ENCODE measurements around the gene HPSE2. TPM values are rescaled to one million over a fixed set of nuclear protein-coding genes. Genes with fewer than 3 reads are reported as not detected.

HPSE2 gene
- total RNA-seq, 1 experiment from 2014 or later = 0.05 TPM

DNA sequence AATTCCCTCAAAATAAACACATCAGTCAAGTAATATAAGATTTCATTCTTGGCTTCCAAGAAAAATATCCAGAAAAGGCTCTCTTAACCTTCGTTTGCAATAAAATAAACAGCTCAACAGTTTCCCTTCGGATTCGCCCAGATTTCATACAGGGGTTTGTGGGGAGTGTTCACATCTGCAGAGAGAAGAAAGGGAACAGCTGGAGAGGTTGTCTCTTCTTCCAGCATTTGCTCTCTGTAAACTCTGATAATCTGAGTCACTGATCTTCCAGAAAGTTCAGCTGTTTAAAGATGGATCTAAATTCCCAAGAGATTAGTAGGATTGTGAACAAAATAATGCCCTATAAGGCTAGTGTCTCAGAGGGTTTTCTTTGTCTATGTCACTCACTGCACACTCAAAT lies 277.9 kb downstream of the HPSE2 start:
- Histone ChIP-seq H4K20me1 (ENCODE audit: insufficient read depth) (no peaks in the 10 kb centered on the region), H3K9me3 (ENCODE audit: control insufficient read depth in 1 of 2, insufficient read depth in 1 of 2, low read depth in 1 of 2, low read length in 2 of 2) (no peaks in the 10 kb centered on the region), H3K27ac (ENCODE audit: low read depth, low read length) (no peak overlapping the region), H3K27me3 (ENCODE audit: insufficient read depth, low read length) (no peaks in the 10 kb centered on the region; the same call in 1 of the 2 replicates), H3K9ac (ENCODE audit: low read length) (no peak overlapping the region), H3K4me1 (ENCODE audit: control insufficient read depth in 1 of 2, insufficient read depth in 2 of 2, low read length in 2 of 2) (no peaks in the 10 kb centered on the region), H3K36me3 (ENCODE audit: control insufficient read depth in 1 of 2, insufficient read depth in 2 of 2, low read length in 2 of 2) (no peaks in the 10 kb centered on the region), H2AFZ (ENCODE audit: low read depth, low read length, poor library complexity, severe bottlenecking) (no peak overlapping the region), H3K9me2 (ENCODE audit: insufficient read depth) (no peaks in the 10 kb centered on the region), H3K4me3 (replicated peaks in 1 of 2; ENCODE audit: low read depth in 1 of 2, low read length in 2 of 2) (no peak overlapping the region), H3K79me2 (ENCODE audit: insufficient read depth, low read length) (no peaks in the 10 kb centered on the region), H3K4me2 (ENCODE audit: low read length) (no peak overlapping the region)
- intact Hi-C loops (cut with micrococcal nuclease) = no loop called here
- BruUV-seq (replicated peaks) = no TSS peak
- TF ChIP-seq SIN3A (IDR thresholded peaks at IDR 0.05; ENCODE audit: low read depth) (no peak), POLR2A (IDR thresholded peaks at IDR 0.05; ENCODE audit: borderline replicate concordance, extremely low read depth, insufficient read depth, insufficient read length) (no peak), CEBPB (IDR thresholded peaks at IDR 0.05; ENCODE audit: low read depth) (no peak), POLR2AphosphoS5 (IDR thresholded peaks at IDR 0.05; ENCODE audit: low read depth, low read length) (no peak), TCF7L2 (IDR thresholded peaks at IDR 0.05; ENCODE audit: borderline replicate concordance, extremely low read depth, insufficient read depth, insufficient read length) (no peak), SRF (IDR thresholded peaks at IDR 0.05; ENCODE audit: low read depth) (no peak), ELF1 (IDR thresholded peaks at IDR 0.05; ENCODE audit: borderline replicate concordance, low read depth) (no peak), CBX3 (IDR thresholded peaks at IDR 0.05; ENCODE audit: low read depth) (no peak), EZH2 (IDR thresholded peaks at IDR 0.05) (no peak), EZH2phosphoT487 (IDR thresholded peaks at IDR 0.05; ENCODE audit: borderline replicate concordance) (no peak), ZFX (IDR thresholded peaks at IDR 0.05) (no peak), RAD21 (IDR thresholded peaks at IDR 0.05; ENCODE audit: low read depth) (no peak)
- TF ChIP-seq, protein P1, sequence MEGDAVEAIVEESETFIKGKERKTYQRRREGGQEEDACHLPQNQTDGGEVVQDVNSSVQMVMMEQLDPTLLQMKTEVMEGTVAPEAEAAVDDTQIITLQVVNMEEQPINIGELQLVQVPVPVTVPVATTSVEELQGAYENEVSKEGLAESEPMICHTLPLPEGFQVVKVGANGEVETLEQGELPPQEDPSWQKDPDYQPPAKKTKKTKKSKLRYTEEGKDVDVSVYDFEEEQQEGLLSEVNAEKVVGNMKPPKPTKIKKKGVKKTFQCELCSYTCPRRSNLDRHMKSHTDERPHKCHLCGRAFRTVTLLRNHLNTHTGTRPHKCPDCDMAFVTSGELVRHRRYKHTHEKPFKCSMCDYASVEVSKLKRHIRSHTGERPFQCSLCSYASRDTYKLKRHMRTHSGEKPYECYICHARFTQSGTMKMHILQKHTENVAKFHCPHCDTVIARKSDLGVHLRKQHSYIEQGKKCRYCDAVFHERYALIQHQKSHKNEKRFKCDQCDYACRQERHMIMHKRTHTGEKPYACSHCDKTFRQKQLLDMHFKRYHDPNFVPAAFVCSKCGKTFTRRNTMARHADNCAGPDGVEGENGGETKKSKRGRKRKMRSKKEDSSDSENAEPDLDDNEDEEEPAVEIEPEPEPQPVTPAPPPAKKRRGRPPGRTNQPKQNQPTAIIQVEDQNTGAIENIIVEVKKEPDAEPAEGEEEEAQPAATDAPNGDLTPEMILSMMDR (IDR thresholded peaks at IDR 0.05 in 2 of 3, conservative IDR thresholded peaks at IDR 0.05 in 1 of 3; ENCODE audit: borderline replicate concordance in 1 of 3, insufficient read depth in 1 of 3, low read depth in 2 of 3, low read length in 2 of 3) = no peak
- DNase-seq (ENCODE audit: low read depth, low spot score) = no peak
- ChIA-PET CTCF (no interaction called here), RAD21 (ENCODE audit: low non-redundant PET in 1 of 2, low total read pairs in 2 of 2, uncharacterized antibody in 2 of 2, unreplicated experiment in 2 of 2) (no interaction called here), POLR2A (no interaction called here)
- ATAC-seq = no peak

Measured in HCT116 (cell line).